NCI-H146 treated with DMSO at 0.1 percent for 48 hours (cell line): ENCODE measurements around the gene HYAL2.

Experiments
- DNase-seq: peaks from one replicate; lab custom pipeline; 2025; ENCODE audit not compliant: unreplicated experiment; lab: John Stamatoyannopoulos, UW

HYAL2 gene

DNA sequence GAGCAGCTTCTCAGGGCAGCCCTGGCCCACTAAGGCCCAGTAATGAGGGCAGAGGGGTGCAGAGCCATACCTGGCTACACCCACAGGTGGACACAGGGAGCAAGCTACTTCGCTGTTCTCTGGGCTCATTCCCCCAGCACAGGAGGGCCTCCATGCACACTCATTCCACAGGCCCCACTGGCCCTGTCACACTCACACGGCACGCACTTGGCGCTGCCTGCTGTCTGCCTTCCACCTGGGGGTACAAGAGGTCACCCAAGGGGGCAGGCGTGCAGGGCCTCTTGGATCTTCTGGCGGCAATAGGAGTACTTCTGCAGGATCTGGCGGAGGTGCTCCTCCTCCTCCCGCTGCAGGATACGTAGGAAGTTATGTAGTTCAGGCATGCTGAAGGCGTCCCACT is 7.8 kb upstream of the HYAL2 start:
- DNase-seq: no peak

DNA sequence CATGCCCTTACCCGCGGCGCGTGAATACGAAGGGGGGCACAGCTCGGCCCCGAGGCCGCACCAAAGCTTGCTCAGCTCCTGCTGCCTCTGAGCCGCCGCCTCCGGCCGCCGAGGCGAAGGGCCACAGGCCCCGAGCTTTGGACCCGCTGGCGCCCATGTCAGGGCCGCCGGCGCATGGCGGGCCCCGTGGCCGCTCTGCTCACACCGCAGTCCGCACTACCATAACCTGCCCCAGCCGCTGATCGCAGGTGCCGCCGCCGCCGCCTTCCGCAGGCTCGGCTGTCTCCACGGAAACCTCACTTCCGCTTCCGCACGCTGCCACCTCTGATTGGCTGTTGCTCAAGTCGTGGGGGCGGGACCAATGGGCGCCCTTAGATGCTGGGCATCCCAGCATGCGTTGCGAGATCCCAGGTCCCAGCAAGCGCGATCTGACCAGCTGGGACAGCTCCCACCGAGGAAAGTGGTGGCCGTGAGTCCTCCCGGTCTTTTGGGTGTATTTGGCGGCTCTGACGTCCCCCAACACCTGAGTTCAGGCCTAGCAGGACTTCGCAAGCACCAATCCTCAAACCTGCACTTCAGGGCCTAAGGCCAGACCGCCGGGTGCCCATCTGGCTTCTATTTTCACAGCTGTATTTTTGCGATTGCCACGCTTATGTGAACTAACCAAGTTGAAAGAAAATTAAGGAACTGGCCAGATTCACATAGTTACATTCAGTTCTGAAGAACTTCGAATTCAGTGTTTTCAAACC is 5.6 kb upstream of the HYAL2 start, which contains the start of gene TUSC2:
TSS of gene TUSC2 (minus strand) at position 281 of the 749 bp plus-strand sequence. CDS start at position 157, 124 bp downstream.
- DNase-seq: peak; percentile 78

DNA sequence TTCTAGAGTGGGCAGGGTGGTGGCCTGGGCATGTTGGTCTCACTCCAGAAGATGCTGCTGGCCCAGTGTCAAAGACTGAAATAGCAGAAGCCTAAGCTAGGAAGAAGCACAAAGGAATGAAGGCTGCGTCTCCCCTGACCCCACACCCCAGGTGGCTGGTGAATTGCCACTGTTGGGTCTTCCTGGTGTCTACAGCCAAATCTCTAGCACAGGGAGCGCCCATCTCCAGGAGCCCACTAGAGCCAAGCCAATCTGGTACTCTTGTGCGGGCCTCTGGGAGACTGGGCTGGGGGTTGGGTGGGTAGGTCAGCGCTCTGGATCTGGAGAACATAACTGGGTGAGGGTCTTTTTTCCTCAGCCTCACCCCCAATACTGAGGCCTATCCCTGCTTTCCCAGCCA is 4.6 kb upstream of the HYAL2 start:
- DNase-seq: no peak

DNA sequence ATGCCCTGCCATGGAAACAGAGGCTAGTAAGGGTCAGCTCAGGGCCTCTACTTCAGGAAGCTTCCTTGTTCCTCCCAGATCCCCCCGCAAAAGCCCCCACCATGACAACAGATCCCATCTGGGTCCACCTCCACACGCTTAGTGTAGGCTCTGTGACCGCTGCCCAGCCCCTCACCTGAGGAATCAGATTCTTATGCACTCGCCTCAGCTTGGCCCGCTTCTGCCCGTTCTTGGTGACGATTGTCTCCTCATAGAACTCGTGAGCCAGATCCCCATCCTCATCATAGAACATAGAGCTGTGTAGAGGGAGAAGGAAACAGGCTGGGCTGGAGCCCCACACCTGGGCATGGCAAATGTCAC is 3.6 kb upstream of the HYAL2 start:
- no peak for DNase-seq

DNA sequence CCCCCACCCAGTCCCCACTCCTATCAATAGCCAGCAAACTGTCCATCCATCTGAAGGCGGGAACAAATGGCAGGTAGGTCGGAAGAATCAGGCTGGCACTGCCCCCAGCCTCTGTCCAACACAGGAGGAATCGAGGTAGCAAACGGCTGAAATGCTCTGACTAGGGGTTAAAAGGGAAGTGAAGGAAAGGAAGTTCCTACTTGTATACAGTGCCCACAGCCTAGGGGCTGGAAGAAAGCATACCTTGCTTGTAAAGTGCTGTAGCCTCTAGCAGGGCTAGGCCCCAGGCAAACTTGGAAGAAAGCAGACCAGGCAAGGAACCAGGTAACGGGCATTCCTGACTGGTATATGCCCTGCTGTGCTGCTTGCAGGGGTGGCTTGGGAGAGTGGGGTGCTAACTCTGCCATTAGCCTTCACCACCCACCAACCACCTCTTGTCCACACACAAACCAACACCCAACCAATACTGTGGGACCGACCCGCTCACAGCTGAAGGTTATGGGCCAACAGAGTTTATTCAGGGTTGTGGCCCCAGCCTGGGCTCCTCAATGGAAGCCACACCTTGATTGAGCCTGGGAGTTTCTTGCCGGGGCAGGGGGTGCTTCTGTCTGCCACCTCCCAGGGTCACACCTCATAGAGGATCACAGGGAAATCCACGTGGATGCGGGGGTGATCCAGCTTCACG is 3.1 kb upstream of the HYAL2 start:
- no peak for DNase-seq

DNA sequence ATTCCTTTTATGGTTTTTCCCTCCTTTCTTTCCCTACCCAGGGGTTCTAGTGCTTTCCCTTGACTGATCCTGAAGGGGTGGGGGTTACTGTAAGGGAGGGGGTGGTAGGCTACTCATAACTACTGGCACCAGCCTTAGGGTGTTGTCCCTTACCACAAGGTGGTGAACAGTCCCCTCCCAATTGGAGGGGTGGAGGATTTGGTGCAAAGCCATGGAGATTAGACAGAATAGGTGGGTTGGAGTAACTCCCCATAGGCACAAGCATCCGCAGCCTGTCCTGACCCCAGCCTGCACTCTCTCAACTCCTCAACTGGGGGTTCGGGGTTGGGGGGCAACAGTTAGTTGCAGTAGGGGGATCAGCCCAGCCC is 2.6 kb upstream of the HYAL2 start:
- no peak for DNase-seq

DNA sequence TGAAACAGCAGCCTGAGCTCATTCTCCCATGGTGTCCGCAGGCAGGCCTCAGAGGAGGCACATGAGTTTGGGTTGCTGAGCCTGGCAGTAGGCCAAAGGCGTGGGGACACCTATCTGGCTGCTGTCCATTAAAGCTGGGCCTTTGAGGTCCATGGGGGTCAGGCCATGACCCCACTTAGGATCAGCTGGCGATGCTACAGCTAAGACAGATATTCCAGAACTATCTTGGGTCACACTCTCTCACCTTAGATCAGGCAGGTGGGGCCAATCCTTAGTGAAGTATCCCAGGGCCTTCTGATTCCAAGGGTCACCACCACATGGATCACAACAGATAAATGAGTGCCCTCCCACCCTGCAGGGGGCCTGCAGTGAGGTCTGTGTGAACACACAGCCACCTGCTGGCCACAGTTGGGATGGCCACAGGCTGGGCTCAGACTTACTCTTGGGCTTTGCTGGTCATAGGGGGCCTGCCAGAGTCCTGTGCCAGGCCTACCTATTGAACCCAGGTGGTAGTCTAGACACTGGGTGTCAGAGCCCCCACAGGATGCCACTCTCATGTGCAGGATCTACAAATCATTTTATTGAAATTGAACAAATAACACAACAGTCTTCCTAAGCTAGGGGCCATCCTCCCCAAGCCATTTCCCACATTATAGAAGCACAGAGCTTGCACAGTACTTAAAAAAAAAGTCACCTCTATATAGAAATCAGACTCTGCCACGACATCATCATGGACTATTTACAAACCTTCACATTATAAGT is 2.0 kb upstream of the HYAL2 start:
- DNase-seq: peak; percentile 1

DNA sequence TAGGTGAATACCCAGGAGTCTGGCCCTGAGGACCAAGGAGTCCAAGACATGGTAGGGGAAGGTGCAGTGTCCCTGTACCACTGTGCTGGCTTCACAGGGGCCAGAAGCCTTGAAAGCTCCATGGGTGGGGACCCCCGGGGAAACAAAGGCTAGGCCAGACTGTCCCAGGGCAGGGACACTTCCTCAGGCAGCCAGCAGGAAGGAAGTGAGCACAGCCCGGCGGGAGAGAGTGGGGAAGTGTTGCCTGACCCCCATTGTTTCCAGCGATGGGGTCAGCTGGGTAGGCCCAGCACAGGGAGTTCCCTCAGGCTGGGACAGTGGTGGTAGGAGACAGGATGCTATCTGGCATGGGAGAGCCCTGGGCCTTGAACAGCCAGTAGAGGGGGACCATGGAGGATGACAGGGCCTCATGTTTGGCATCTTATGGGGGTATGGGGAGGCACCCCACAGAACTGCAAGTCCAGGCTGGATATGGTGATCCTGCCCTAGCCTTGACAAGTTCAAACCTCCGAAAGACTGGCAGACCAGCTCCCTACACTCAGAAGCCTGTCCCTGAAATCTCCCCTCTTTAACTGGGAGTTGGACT is 1.2 kb upstream of the HYAL2 start:
- DNase-seq: no peak

DNA sequence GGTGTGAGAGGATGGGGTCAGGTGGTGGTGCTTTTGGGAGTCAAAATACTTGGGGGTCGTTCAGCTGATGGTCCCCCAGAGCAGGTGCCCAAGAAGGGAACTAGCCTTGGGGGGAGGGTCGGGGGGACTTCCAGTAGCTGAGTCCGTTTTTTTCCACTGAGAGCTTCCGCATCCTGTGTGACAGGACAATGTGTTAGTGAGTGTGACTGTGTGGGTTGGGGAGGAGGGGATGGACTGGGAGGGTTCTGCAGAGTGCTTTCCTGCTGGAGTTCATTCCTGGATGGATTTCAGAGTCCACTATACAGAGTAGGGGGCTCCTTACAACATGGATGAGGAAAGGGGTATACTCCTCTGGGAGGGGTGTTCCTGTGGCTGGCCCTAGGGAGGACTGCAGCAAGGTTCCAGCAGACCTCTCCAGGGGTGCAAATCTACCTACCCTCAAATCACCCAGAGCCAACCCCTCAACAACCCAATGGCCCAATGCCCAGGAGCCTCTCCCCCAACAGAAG is 601 bp upstream of the HYAL2 start:
- no peak for DNase-seq

DNA sequence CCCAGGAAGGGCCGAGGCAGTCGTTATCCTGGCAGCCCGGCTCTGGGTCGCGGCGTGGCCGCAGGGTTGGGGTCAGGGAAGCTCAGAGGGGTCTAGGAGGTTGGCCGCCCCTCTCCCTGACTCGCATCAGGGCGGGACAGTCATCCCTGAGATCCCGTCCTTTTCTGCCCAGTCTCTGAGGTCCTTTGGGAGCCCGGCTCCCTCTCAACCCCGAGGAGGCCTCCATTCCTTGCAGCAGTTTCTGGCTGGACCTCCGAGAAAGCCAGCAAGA is 495 bp downstream of the HYAL2 start:
- DNase-seq: no peak

DNA sequence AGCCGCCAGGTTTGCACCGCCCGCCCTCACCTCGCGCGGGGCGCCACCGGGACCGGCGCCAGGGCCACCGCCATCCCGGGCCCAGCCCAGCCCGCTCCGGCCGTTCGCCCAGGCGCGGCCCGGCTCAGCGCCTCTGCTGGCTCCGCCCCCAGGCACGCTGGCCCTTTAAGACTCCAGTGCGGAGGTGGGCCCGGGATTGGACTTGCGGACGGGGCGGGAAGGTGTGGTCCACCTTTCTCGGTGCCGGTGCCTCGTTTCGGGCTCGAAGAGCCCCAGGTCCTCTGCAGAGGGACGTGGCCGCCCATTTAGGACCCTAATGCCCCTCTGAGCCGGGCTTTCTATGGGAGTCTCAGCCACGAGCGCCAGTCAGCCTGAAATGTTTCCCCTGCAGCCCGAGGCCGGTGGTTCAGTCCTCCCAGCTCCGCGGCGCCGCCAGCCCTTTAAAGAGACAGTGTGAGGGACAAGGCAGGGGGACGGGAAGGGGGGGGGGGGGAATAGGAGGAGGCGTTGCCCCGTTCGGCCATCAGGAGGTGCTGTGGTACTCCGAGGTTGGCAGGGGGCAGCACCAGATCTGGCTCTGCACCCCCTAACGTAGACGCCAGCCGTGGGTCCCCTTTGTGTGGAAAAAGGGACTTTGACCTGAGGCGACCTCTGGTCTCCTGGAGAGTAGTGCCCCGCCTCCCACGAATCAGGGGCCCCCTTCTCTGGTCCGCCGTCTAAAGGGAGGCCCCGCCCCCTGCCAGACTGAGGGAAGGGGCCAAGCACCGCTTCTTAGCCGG is 1.0 kb downstream of the HYAL2 start:
- DNase-seq: peak; percentile 52

DNA sequence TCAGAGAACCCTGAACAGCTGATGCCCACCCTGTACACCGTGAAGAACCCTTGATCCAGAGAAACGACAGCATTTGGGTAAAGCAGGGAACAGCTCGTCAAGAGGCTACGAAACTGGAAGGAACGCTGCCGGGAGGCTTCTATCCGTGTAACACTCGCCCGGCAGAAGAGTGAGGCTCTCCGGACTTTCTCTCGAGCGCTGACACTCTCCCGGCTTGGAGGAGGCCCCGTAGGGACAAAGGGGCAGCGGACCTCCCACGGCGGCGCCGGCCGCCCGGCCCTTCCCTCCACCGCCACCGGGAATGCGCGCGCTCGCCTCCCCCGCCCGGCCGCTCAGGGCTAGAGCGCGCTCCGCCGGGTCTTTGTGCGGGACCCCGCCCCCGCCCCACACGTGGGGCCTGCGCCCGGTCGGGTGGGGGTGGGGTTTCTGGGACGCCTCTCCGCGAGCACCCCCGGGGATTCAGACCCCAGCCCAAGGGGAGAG is 1.7 kb downstream of the HYAL2 start:
- DNase-seq: peak; percentile 25

DNA sequence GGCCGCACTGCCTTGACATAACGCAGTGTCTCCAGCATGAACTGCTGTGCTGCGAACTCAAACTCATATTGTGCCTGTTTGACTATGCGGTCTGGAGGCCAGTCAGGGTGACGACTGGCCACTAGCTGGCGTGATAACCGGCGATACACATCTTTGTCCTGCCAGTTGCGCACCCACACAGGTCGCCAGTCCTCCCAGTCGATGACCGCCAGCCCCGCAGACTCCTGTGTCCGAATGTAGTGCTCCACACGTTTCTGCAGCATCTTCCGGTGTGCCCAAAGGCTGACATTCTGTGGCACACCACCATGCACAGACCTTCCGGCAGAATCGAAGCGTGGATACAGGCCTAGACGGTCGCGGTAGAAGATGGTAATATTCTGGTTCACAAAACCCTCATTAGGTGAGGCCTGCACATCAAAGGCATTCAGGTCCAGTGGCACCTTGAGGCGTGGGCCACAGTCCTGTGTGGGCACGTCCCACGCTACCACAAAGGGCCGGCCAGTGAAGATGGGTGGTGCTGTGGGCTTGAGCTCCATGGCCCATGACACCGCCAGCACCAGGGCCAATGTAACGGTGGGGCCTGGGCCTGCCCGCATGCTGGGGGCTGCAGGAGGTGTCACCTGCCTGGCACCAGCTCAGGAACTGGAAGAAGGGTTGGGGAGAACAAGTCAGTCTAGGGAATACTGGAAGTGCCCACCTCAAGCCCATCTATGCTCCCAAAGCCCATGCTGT is 2.5 kb downstream of the HYAL2 start:
- no peak for DNase-seq

DNA sequence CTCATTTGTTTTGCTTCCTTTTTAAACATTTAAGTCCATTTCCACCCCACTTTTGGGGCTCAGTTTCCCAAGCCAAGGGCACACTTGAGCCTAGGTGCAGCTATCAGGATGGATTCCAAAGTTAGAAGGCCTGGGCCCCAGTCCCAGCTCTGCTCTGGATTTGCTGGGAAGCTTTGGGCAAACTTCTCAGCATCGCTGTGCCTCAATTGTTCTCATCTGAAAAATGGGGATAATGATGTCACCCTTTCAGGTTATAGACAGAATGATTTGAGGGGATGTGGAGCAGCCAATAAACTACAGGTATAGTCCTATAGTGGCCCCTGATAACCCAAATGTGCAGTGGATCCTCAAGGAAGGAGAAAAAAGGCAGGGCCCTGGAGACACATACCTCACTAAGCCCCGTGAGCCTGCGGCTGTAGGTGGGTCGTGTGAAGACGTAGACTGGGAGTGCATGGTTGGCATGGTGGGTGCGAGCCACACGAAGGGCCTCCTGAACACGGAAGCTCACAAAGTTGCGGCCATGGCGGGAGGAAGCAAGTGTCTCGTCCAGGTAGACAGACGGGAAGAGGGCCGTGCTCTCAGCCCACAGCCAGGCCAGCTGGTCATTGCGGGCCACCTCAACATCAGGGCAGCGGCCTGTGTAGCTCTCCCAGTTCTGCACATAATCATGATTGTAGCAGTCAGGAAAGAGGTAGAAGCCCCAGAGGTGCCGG is 3.2 kb downstream of the HYAL2 start:
- DNase-seq: no peak

DNA sequence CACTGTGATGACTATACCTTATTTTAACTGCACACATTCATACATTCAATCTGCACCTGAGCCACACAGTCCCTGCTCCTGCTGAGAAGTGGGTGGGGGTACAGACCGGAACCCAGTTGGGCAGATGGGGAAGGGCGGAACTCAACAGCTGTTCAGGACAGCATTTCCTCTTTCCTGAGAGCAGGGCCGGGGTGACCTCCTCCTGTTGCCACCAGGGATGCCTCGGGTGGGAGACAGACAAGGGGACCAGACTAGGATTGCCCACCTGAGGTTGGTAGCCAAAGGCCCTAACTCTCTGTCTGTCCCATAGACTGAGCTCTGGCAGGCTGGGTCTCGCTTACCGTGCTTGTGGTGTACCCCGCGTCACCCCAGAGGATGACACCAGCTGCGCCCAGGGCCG is 3.9 kb downstream of the HYAL2 start:
- DNase-seq: no peak

DNA sequence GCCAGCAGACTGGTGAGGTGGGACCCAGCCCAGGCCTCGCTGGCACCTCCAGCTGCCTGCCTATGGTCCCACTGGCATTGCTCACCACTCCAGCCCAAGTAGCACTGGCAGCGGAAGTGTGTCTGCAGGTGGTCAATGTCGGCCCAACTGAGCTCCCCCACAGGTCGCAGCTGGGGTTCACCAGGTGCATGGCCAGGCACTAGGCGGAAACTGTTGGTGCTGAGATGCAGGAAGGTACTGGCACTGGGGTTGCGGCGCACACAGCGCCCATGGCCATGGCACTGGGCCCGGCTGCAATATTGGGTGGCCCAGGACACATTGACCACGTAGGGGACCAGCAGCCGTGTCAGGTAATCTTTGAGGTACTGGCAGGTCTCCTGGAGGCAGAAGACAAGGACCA is 4.4 kb downstream of the HYAL2 start:
- no peak for DNase-seq

DNA sequence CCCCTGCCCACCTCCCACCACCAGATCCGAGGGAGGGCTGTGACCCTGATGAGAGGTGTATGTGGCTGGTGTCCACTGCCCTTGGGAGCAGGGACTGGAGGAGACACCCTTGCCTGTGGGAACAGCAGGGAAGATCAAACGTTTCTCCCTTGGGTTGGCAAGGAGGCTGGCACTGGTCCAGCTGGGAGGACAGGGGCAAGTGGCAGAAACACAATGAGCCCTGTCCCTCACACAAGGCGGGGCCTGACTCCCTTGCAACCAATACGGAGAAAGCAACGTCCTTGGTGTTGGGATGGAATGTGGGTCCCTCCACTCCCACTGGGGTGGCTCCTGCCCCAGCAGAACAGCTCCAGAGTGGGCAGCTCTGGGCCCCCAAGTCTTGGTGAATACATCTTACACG is 5.2 kb downstream of the HYAL2 start:
- DNase-seq: no peak

DNA sequence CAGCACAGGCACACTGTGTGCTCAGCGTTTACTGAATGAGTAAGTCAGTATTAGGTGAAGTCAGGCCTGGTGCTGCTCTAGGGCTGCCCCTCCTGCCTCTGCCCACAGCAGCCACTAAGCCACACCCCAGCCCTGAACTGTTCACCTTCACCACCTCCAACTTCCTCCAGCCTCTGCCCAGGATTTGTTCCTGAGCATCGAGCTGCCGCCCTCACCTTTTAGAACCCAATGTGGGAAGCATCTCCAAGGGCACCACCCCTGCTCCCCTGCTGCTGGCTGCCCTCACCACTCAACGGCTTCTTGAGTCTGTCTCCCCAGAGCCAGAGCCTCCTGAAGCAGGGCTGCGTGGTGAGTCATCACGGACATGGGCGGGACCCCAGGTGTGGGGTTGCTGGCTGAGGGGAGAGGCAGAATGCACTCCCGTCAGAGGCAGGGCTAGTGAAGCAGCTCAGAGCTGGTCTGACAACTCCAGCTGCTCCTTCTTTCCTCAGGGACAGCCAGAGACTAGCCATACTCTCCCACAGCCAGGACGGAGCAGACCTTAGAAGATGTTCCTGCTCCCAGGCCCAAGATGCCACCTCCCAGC is 5.8 kb downstream of the HYAL2 start:
- no peak for DNase-seq

DNA sequence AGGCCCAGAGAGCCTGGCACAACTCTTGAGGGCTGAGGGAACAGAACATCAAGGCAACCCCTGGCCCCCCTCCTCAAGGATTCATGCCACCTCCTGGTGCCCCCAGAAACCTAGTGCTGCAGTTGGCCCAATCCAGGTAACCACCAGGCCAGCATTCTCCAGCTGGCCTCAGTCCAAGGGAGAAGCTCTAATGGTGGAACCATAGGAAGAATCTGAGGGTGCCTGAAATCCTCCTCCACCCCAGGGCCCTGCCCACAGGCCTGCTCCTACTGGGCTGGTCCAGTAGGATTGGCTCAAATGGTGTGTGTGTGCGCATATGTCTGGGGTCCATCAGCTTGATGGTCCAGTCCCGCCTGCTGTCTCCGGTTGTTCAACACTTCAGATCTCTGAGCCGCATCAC is 7.7 kb downstream of the HYAL2 start:
- DNase-seq: no peak
